Upper lobe of left lung (tissue), 6 donors: Measurements from ENCODE around the gene SPSB3. TPM values are rescaled to one million over a fixed set of nuclear protein-coding genes. Genes with fewer than 3 reads are reported as not detected.
A peak's percentile ranks its signal among the peaks of the same experiment; 100 is the strongest.

Experiments used
- ATAC-seq, 2 donors: fragments of 200-7000 bp; cut with Tn5 transposase; one replicate each; pipeline ENCODE4 v1.9.1; 2022; ENCODE audit warnings: mild to moderate bottlenecking in 2 of 2, moderate library complexity in 2 of 2; ENCODE audit not compliant: low FRiP score in 2 of 2
- DNase-seq, 2 donors: peaks; one replicate each; pipeline ENCODE4 v3.0.0-alpha.2; 2019 to 2020
- H3K27ac ChIP-seq, 4 donors: fragments of 200-600 bp; sonication (generic); one replicate each; pipeline ENCODE4 v1.5.1; 2016 to 2019
- H3K27me3 ChIP-seq, 4 donors: fragments of 200-600 bp; sonication (generic); one replicate each; pipeline ENCODE4 v1.5.1; 2017 to 2019
- H3K36me3 ChIP-seq, 4 donors: fragments of 200-600 bp; sonication (generic); one replicate each; pipeline ENCODE4 v1.5.1; 2016 to 2019
- H3K4me1 ChIP-seq, 4 donors: fragments of 200-600 bp; sonication (generic); one replicate each; pipeline ENCODE4 v1.5.1; 2018 to 2019
- H3K4me3 ChIP-seq, 4 donors: fragments of 200-600 bp; sonication (generic); one replicate each; pipeline ENCODE4 v1.5.1; 2017 to 2019; ENCODE audit warnings: mild to moderate bottlenecking in 2 of 4, moderate library complexity in 1 of 4
- H3K9me3 ChIP-seq, 4 donors: fragments of 200-600 bp; sonication (generic); one replicate each; pipeline ENCODE4 v1.5.1; 2018 to 2019
- EP300 ChIP-seq, 4 donors: sonication (generic); formaldehyde crosslinking; IDR thresholded peaks; one replicate each; pipeline ENCODE4 v1.5.1; 2017; ENCODE audit warnings: antibody characterized with exemption in 4 of 4, control low read depth in 2 of 4
- POLR2A ChIP-seq, 4 donors: fragments of 450-650 bp; IDR thresholded peaks; one replicate each; pipeline ENCODE4 v1.5.1; 2016 to 2017; ENCODE audit warnings: antibody characterized with exemption in 4 of 4, mild to moderate bottlenecking in 2 of 4
- POLR2AphosphoS5 ChIP-seq, 2 donors: sonication (generic); formaldehyde crosslinking; IDR thresholded peaks; one replicate each; pipeline ENCODE4 v1.5.1; 2017; ENCODE audit warnings: antibody characterized with exemption in 2 of 2
- WGBS, 2 donors: methylation state at CpG; one replicate each; pipeline ENCODE4 v1.1.5; 2017 to 2018; 5-methylcytosine and 5-hydroxymethylcytosine counted together
- total RNA-seq, 6 donors: library from RNA; depleted of rRNA in 4 of 6; stranded (reverse); fragments of >200 nt in 4 of 6; gene quantifications; one replicate each; pipeline versions ENCODE4 v1.1.0 to v1.2.1, GENCODE V29; 2016 to 2021
- TF ChIP-seq, protein P1 (sequence below), 6 experiments: fragments of 450-650 bp in 4 of 6; fragments of 200-600 bp in 2 of 6; sonication (generic) in 2 of 6; IDR thresholded peaks; one replicate each; pipeline ENCODE4 v1.5.1; 2016 to 2019; ENCODE audit warnings: antibody characterized with exemption in 6 of 6
- donor health status: DM: no; HTN: no; CAD: no; lungs with moderate emphysema.
- donor health status: DM: no; HTN: yes; CAD: no; lungs with severe emphysema.

Gene SPSB3
- total RNA-seq, 6 donors from 2014 or later, result 46.2 to 234 (median 64.4) TPM

DNA sequence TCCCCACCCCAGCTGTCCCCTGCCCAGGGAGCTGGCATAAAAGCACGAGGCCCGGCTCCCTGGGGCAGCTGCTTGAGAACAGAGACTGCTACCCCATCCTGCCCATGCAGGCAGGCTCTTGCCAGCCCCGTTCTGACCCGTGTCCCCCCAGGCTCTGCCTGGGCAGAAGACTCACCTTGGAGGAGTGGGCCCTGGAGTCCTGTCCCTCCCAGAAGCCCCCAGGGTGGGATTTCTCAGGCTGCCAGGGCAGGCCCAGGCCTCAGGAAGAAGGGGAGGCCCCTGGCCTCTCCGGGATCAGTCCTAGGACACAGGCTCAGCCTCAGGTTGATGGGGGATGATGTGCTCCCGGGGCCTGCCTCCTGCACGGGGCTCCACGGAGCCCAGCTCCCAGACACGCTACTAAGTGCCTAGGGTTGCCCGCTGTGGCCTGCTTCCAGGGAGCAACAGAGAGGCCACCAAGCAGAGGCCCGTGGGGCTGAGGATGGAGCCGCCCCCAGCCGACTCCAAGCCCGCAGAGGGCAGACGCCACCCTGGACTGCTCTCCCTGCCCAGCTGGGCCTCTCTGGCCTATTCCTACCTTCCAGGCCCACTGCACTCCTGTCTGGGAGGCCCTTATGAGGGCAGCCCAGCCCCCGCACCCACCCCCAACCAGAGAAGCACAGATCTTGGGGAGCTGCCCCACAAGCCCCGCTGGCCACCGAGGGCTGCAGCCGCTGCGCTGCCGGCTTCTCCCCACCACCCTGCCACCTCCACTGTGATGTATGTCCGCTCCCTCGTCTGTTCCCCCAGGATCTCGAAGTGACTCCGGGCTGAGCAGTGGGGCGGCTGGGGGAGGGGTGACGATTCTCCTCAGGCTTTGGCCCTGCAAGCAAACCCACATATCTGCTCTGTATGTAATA lies 12.7 kb downstream of the SPSB3 start:
- Histone ChIP-seq H3K27me3 (no peaks in the 10 kb centered on the region), H3K4me1 (peaks cover 28 to 45% (median 32%) of the 10 kb centered on the region in 4 donors), H3K36me3 (peaks cover 14 to 52% (median 40%) of the 10 kb centered on the region in 4 donors), H3K4me3 (peak overlapping the region in 2 of 4 donors; percentile 74 to 96), H3K9me3 (no peaks in the 10 kb centered on the region), H3K27ac (peak overlapping the region; percentile 89 to 98 (median 94))
- WGBS, 2 donors, result 83 to 89% methylated on average over 8 to 15 of the region's 27 CpGs
- TF ChIP-seq EP300 (IDR thresholded peaks at IDR 0.05) (no peak), POLR2A (IDR thresholded peaks at IDR 0.05) (no peak), POLR2AphosphoS5 (IDR thresholded peaks at IDR 0.05) (no peak)
- peak in 1 of 2 donors; percentile 83 for DNase-seq
- no peak for ATAC-seq

DNA sequence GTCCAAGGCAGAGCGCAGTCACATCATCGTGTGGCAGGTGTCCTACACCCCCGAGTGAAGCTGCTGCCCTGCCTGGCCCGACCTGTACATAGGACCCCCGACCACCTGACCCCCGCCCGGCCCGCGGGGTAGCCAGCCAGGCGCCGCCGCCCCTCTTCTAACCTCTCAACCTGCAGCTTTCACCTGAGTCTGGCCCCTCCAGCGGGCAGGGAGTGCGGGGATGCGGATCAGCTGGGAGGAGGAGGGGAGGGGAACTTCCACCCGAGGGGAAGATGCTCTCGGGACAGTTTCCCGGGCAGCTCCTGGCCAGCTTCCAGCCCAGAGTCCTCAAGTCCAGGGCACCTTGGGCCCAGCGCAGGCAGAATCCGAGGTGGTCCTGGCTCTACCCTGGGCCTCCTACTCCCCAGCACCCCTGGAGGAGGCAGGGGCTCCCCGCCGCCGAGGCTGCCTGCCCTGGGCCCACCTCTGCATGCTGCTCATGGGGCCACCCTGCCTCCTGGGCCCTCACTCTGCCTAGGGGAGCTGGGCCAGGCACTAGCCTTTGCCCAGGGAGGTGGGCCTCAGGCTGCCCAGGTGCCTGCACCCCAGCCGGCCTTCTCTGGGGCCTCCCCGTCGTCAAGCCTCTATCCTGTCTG lies 13.5 kb downstream of the SPSB3 start:
- H3K4me1 ChIP-seq, result peaks cover 20 to 38% (median 25%) of the 10 kb centered on the region in 4 donors
- H3K9me3 ChIP-seq, result no peaks in the 10 kb centered on the region
- no peaks in the 10 kb centered on the region for H3K27me3 ChIP-seq
- H3K4me3 ChIP-seq, result no peak overlapping the region
- peaks cover 14 to 59% (median 48%) of the 10 kb centered on the region in 4 donors for H3K36me3 ChIP-seq
- TF ChIP-seq EP300 (IDR thresholded peaks at IDR 0.05) (no peak), POLR2AphosphoS5 (IDR thresholded peaks at IDR 0.05) (no peak), POLR2A (IDR thresholded peaks at IDR 0.05) (no peak)
- TF ChIP-seq, protein P1, sequence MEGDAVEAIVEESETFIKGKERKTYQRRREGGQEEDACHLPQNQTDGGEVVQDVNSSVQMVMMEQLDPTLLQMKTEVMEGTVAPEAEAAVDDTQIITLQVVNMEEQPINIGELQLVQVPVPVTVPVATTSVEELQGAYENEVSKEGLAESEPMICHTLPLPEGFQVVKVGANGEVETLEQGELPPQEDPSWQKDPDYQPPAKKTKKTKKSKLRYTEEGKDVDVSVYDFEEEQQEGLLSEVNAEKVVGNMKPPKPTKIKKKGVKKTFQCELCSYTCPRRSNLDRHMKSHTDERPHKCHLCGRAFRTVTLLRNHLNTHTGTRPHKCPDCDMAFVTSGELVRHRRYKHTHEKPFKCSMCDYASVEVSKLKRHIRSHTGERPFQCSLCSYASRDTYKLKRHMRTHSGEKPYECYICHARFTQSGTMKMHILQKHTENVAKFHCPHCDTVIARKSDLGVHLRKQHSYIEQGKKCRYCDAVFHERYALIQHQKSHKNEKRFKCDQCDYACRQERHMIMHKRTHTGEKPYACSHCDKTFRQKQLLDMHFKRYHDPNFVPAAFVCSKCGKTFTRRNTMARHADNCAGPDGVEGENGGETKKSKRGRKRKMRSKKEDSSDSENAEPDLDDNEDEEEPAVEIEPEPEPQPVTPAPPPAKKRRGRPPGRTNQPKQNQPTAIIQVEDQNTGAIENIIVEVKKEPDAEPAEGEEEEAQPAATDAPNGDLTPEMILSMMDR (IDR thresholded peaks at IDR 0.05), result no peak
- peak overlapping the region in 1 of 4 donors; percentile 48 for H3K27ac ChIP-seq
- ATAC-seq (no peak), DNase-seq (peak in 1 of 2 donors; percentile 85)
- 79% methylated on average over 17 of the region's 26 CpGs for WGBS, 2 donors

DNA sequence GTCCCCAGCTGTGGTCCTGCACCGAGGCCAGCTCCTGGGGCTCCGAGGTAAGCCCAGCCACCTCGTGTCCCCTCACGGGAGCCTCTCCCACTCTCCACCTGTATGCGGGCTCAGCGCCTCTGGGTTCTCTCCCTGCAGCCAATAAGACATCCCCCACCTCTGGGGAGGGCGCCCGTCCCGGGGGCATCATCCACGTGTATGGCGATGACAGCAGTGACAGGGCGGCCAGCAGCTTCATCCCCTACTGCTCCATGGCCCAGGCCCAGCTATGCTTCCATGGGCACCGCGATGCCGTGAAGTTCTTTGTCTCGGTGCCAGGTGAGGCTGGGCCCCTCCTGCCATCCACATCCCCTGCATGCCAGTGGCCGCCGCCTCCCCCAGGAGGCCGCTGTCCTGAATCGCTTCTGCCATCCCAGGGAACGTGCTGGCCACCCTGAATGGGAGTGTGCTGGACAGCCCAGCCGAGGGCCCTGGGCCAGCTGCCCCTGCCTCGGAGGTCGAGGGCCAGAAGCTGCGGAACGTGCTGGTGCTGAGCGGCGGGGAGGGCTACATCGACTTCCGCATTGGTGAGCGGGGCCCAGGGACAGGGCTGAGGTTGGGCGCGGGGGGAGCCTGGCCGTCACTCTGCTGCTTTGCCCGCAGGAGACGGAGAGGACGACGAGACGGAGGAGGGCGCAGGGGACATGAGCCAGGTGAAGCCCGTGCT lies 14.2 kb downstream of the SPSB3 start:
- TF ChIP-seq EP300 (IDR thresholded peaks at IDR 0.05) (no peak), POLR2AphosphoS5 (IDR thresholded peaks at IDR 0.05) (no peak), POLR2A (IDR thresholded peaks at IDR 0.05) (no peak)
- TF ChIP-seq, protein P1 (IDR thresholded peaks at IDR 0.05), result no peak
- Histone ChIP-seq H3K36me3 (peaks cover 17 to 66% (median 54%) of the 10 kb centered on the region in 4 donors), H3K4me1 (peaks cover 18 to 33% (median 20%) of the 10 kb centered on the region in 4 donors), H3K27me3 (no peaks in the 10 kb centered on the region), H3K9me3 (no peaks in the 10 kb centered on the region), H3K4me3 (no peak overlapping the region), H3K27ac (no peak overlapping the region)
- DNase-seq (peak in 1 of 2 donors; percentile 79), ATAC-seq (no peak)
- WGBS, 2 donors, result 87 to 91% methylated on average over 21 to 41 of the region's 41 CpGs

DNA sequence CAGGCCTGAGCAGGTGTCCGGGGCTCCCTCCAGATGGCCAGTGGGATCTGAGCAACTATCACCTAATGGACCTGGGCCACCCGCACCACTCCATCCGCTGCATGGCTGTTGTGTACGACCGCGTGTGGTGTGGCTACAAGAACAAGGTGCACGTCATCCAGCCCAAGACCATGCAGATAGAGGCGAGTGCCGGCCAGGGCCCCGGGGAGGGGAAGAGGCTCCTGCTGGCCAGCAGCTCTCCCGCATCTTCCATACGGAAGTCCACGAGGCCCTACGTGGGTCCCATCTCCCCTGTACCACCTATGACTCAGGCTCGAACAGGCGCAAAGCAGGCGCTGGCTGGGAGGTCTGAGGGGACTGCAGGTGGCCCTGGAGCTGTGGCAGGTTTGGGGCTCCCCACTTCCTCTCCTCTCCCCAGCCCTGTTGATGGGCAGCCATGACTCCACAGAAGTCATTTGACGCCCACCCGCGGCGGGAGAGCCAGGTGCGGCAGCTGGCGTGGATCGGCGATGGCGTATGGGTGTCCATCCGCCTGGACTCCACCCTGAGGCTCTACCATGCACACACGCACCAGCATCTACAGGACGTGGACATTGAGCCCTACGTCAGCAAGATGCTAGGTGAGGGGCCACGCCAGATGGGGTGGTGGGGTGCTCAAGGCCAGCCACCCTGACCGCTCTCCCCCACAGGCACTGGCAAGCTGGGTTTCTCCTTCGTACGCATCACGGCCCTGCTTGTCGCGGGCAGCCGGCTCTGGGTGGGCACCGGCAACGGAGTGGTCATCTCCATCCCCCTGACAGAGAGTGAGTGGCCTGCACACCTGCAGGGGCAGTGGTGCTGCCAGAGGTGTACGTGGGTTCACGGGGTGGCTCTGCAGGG lies 15.0 kb downstream of the SPSB3 start:
- no peaks in the 10 kb centered on the region for H3K9me3 ChIP-seq
- no peaks in the 10 kb centered on the region for H3K27me3 ChIP-seq
- no peak for TF ChIP-seq POLR2A (IDR thresholded peaks at IDR 0.05)
- ATAC-seq (no peak), DNase-seq (peak in 1 of 2 donors; percentile 79)
- H3K27ac ChIP-seq, result no peak overlapping the region
- peaks cover 18 to 32% (median 19%) of the 10 kb centered on the region in 4 donors for H3K4me1 ChIP-seq
- no peak overlapping the region for H3K4me3 ChIP-seq
- 93 to 94% methylated on average over 24 to 36 of the region's 42 CpGs for WGBS, 2 donors
- H3K36me3 ChIP-seq, result peaks cover 23 to 75% (median 63%) of the 10 kb centered on the region in 4 donors

DNA sequence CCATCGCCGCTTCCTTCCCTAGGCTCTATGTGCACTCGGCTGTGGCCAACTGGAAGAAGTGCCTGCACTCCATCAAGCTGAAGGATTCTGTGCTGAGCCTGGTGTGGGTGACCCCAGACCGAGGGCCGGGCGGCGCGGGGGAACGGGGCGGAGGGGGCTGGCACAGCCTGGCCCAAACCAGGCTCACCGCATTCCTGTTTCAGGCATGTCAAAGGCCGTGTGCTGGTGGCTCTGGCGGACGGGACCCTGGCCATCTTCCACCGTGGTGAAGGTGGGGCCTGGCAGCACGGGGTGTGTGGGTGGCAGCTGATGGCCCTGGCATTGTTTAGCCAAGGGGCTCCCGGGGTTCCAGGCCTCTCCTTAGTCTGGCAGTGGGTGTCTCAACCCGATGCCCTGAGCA lies 15.7 kb downstream of the SPSB3 start:
- Histone ChIP-seq H3K27me3 (no peaks in the 10 kb centered on the region), H3K4me1 (peaks cover 11 to 25% (median 13%) of the 10 kb centered on the region in 4 donors), H3K36me3 (peaks cover 23 to 81% (median 69%) of the 10 kb centered on the region in 4 donors), H3K27ac (no peak overlapping the region), H3K9me3 (no peaks in the 10 kb centered on the region), H3K4me3 (no peak overlapping the region)
- DNase-seq (peak in 1 of 2 donors; percentile 78), ATAC-seq (no peak)
- 80 to 95% methylated on average over 2 to 18 of the region's 18 CpGs for WGBS, 2 donors
- TF ChIP-seq POLR2AphosphoS5 (IDR thresholded peaks at IDR 0.05) (no peak), POLR2A (IDR thresholded peaks at IDR 0.05) (no peak), EP300 (IDR thresholded peaks at IDR 0.05) (no peak)
- TF ChIP-seq, protein P1 (IDR thresholded peaks at IDR 0.05), result no peak
